Effector CD8-positive, alpha-beta T cell (primary cell): ENCODE measurements around the gene TGM2.

Source experiments
- DNase-seq: peaks from one replicate; lab custom pipeline; 2025; lab: John Stamatoyannopoulos, UW

TGM2 gene

DNA sequence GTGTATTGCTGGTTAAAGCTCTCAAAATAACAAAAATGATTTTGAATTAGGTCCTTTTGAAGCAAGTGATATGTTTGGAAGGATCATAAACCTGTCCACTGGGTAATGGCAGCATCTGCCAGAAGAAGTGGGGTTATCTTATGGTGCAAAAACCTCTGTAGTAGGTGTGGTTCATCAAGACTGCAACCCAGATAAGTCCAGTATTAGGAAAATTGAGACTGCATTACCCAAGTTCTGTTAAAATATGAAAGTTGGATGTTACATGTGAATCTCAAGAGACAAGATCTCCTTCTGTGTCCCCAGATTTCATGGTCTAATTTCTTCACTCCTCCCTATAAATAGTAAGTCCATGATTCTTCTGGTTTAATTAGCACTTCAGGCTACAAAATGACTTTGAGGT lies 72.2 kb downstream of the TGM2 start:
- no peak for DNase-seq

DNA sequence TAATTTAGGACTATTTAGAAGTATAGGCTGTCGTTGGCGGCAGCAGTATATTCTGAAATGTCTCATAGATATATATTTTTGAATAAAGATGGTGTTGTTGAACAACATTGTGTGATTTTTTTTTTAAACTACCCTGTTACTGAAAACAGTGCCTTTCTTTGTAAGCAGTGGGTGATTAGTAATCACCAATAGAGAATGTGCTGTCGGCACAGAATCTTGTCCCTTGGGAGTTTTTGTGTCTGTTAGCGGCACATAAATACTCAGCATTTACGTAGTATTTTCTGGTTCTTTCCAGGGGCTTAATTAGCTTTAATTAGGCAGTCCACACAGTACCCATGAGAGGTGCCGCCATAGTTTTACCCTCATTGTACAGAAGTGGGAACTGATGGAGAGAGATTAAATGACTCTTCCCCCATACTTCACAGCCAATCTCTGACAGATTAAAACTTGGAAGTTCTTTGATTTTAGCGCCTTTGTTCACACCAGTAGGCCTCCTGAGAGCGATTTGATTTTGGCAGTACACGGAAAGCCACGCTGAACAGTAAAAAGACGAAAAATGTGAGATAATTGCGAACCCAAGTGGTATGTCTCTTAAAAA lies 72.7 kb downstream of the TGM2 start:
- no peak for DNase-seq

DNA sequence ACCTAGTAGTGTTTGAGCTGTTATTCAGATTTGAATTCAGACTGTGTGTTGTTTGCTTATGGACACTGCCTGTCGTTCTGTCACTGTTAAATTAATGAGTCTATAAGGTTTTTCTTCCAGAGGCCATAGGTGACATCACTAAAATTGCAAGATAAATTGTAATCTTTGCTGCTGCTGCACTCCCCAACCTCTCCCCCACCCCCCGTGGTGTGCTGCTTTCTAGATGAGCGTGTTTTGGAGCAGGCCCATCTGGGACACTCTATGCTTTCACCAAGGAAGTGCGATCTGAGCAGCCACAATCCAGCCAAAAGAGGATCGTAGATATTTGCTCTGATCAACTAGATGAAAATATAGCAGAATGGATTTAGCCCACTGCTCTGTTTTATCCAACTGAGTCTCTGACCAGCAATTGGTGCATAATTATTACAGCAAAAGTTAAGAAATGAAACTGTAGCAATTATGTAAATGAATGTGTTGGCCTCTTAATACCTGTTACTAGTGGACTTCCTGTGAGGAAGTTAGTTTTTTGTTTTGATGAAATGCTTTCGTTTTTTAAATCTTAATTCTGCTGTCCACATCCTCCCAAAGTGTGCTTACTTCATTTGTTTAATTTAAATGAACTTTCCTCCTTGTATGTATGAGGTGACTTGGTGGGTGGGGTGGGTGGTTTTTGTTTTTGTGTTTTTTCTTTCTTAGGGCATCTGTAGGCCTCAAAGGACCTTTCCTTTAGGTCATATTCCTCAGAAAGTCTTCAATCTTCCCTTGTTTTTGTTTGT lies 73.4 kb downstream of the TGM2 start:
- DNase-seq = no peak

GRCh38 chr20:38090061-38090460 lies 75.0 kb downstream of the TGM2 start:
- no peak for DNase-seq

GRCh38 chr20:38089500-38089899 lies 75.6 kb downstream of the TGM2 start:
- no peak for DNase-seq

DNA sequence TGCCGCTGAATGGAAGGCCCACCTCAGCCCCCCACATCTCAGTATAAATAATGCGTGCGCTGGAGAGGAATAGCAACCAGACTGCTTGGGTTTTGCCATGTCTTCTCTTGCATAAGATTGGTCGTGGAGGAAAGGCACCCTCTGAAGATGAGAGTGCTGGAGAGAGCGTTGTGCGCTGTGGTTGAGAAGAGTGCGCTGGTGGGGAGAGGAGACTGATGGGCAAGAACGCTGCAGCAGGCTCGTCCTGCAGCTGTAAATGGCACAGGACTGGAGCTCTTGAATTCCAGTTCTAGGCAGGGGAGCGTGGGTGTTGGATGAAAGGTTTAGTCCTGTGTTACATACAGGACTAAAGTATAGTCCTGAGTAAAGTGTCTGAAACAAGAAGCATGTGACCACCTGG lies 80.0 kb downstream of the TGM2 start:
- no peak for DNase-seq

GRCh38 chr20:38084425-38084951 lies 80.6 kb downstream of the TGM2 start:
- DNase-seq = no peak

DNA sequence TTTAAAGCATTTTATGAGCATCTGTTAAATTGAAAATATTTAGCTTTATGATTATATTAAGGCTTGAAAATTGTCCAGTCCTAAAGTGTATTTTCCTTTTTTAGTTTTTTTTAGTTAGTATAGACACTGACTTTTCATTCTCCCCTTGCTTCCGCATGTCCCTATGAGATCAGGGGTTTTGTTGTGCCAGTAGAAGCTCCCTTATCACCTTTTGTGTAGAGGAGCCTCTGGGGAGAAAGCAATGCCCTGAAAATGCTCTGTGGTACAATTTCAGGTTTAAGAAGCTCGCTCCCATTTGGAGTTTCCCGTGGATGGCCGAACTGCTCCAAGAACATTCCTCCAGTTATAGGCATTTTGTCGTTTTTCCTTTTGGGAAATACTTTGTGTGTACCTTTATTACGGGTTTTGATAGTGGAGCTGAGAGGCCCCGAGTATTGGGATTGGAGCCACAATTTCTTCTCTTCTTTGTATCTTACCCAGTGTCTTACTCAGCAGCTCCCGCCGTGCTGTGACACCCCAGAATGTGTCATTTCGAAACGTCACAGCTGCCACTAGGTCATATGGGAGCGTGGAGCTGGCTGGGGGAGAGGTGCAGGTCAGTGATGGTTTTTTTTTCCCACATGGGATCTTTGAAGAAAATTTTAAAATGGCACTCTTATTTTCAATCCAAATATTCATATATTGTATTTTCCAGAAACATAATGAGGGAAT lies 81.6 kb downstream of the TGM2 start:
- no peak for DNase-seq

DNA sequence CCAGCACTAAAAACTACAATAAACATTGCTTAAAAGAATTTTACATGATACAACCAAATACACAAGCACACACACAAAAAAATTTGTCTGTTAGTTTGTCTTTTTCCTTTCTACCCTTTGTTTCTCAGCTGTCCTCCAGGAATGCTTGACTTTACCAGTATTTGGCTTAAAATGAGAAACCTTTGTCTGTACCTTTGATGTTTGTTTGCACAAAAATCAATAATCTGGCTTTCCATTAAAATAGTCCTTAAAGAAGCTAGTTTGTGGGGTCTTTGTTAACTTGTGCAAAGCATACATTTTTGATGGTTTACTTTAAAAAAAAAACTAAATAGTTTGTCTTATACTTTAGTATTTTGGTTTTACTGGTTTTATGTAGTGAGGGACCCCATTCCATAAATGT lies 82.2 kb downstream of the TGM2 start:
- no peak for DNase-seq

GRCh38 chr20:38081575-38081974 lies 83.5 kb downstream of the TGM2 start:
- DNase-seq = no peak

DNA sequence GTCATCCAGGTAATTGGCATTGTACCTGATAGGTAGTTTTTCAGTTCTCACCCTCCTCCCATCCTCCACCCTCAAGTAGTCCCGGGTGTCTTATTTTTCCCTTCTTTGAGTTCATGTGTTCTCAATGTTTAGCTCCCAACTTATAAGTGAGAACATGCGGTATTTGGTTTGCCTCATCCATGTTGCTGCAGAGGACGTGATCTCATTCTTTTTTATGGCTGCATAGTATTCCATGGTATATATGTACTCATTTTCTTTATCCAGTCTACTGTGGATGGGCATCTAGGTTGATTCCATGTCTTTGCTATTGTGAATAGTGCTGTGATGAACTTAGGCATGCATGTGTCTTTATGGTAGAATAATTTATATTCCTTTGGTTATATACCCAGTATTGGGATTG lies 85.7 kb downstream of the TGM2 start:
- no peak for DNase-seq

GRCh38 chr20:38078084-38078483 lies 87.0 kb downstream of the TGM2 start:
- no peak for DNase-seq
